ENCODE data around the gene UBN1. TPM values are rescaled to one million over a fixed set of nuclear protein-coding genes. Genes with fewer than 3 reads are reported as not detected.

Gene UBN1
- total RNA-seq, 2 donors from 2014 or later: 47.5 to 69.8 TPM

DNA sequence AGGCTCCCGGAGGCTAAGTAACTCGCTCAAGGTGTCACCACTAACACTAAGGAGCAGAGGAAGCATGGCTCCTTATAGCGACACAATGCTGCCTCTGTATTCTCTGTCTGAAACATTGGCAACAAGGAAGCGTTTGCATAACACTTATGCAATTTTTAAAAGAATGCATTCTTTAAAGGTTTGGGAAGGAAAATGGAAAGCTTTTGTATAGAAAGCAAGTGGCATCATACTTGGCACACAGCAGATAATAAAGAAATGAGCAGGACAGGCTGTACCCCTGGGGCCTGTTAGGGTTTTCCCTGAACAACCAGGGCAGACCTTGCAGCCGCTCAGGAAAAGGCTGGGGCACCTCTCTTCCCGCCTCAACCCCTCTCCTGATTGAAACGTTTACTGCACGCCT is 52.8 kb downstream of the UBN1 start:
- no peaks in the 10 kb centered on the region for H3K4me1 Mint-ChIP-seq
- no peaks in the 10 kb centered on the region for H3K9me3 ChIP-seq (ENCODE audit: control insufficient read depth, low read length, poor library complexity, severe bottlenecking)
- no peak overlapping the region for H3K27ac Mint-ChIP-seq
- ATAC-seq: no peak
- H3K27me3 Mint-ChIP-seq: peaks cover 35% of the 10 kb centered on the region
- H3K36me3 Mint-ChIP-seq (ENCODE audit: low read depth): peaks cover 6% of the 10 kb centered on the region
- no peak for DNase-seq
- H3K4me3 Mint-ChIP-seq: no peak overlapping the region

DNA sequence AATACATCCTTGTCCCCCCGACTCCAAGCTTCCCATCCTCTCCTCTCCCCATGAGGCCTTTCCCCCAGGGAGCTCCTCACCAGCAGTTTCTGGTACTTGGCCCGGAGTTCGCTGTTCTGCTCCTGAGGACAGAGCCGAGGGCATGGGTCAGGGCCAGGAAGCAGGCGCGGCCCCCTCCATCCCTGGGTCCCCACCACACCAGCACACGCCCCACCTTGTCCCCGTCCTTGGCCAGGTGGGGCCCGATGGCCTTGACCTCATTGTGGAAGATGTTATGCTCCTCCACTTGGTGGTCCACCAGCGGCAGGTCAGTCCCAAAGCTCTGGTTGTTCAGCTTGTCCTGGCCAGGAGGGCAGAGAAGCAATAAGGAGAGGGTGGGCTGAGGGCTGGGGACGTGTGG is 53.5 kb downstream of the UBN1 start:
- H3K27ac Mint-ChIP-seq: no peak overlapping the region
- H3K4me3 Mint-ChIP-seq: no peak overlapping the region
- no peaks in the 10 kb centered on the region for H3K9me3 ChIP-seq (ENCODE audit: control insufficient read depth, low read length, poor library complexity, severe bottlenecking)
- no peak for DNase-seq
- H3K27me3 Mint-ChIP-seq: peaks cover 42% of the 10 kb centered on the region
- no peaks in the 10 kb centered on the region for H3K4me1 Mint-ChIP-seq
- ATAC-seq: no peak
- H3K36me3 Mint-ChIP-seq (ENCODE audit: low read depth): peaks cover 6% of the 10 kb centered on the region

DNA sequence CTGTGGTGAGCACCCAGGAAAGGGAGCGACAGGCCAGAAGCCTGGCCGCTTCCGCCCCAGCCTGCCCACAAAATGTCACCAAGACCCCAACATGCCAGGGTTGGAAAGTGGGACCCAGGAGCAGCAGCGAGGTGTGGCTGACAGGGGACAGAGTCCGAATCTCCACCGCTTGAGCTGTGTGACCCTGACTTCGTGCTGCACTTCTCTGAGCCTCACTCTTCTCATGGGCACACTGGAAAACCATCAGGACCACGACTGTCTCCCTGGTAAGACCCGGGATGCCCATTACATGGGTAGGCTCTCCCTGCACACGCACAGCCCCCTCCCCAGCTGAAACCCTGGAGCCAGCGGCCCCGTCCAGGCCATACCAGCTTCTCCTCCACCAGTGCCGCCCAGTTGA is 54.8 kb downstream of the UBN1 start:
- H3K27ac Mint-ChIP-seq: no peak overlapping the region
- H3K4me3 Mint-ChIP-seq: no peak overlapping the region
- ATAC-seq (no peak), DNase-seq (no peak)
- no peaks in the 10 kb centered on the region for H3K4me1 Mint-ChIP-seq
- H3K36me3 Mint-ChIP-seq (ENCODE audit: low read depth): peaks cover 6% of the 10 kb centered on the region
- H3K9me3 ChIP-seq (ENCODE audit: control insufficient read depth, low read length, poor library complexity, severe bottlenecking): no peaks in the 10 kb centered on the region
- H3K27me3 Mint-ChIP-seq: peaks cover 37% of the 10 kb centered on the region

DNA sequence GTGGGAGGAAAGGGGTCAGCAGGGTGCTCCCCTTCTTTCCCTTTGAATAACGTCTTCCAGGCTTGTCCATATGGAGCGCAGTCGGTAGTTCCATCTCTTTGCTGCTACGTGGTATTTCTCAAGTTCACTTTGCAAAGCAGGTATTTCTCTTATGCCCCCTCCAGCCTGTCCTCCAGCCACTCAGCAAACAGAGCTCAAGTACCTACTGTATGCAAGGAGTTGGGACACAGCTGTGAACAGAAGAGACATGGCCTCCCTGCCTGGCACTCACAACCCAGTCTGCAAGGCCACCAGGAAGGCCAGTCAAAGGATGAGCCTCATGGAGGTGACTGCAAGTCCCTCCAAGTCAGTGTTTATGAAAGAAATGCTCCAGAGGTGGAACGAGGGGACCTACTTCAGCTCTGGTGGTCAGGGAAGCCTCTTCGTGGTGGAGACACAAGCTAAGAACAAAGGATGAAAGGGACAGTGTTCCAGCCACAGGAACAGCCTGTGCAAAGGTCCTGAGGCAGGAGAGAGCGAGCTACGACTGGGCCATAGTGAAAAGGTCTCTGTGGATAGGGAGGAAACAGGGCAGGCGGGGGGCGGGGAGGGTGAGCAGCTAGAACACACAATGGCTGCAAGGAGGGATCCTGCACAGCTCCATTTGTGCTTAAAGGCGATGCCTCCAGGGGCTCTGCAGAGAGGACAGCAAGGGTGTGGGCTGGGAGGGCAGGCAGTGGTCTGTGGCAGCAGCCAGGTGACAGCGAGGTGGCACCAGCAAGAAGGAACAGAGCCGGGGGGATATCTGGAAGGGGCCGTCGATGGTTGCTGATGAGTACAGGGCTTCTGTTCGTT is 57.0 kb downstream of the UBN1 start:
- H3K4me3 Mint-ChIP-seq: no peak overlapping the region
- H3K36me3 Mint-ChIP-seq (ENCODE audit: low read depth): peaks cover 4% of the 10 kb centered on the region
- H3K4me1 Mint-ChIP-seq: no peaks in the 10 kb centered on the region
- peaks cover 37% of the 10 kb centered on the region for H3K27me3 Mint-ChIP-seq
- DNase-seq: no peak
- H3K9me3 ChIP-seq (ENCODE audit: control insufficient read depth, low read length, poor library complexity, severe bottlenecking): no peaks in the 10 kb centered on the region
- H3K27ac Mint-ChIP-seq: no peak overlapping the region
- ATAC-seq: no peak

DNA sequence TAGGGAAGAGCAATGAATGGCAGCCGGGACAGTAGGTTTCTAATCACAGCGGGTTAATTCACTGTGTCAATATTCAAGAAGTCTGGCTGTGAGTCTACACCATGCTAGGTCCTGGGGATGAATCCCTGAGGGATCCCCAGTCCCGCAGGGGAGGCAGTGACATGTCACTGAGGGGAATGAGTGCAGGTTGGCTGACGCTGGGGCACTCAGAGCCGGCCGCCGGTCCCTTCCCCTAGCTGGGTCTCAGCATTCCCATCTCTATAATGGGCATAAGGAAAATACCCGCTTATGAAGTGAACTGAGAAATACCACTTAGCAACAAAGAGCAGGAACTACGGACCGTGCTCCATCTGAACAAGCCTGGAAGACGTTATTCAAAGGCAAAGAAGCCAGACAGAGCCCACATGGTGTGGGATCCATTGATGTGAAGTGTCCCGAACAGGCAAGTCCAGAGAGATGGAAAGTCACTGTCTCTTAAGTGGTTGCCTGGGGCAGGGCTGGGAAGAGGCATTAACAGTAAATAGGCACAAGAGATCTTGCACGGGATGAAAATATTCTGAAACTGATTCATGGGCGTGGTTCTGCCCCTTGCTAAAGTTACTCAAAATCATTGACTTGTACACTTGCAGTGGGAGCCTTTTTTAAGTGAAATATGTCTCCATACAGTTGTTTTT is 57.8 kb downstream of the UBN1 start:
- Mint-ChIP-seq H3K4me3 (no peak overlapping the region), H3K27ac (no peak overlapping the region), H3K36me3 (ENCODE audit: low read depth) (peaks cover 4% of the 10 kb centered on the region), H3K4me1 (no peaks in the 10 kb centered on the region), H3K27me3 (peaks cover 30% of the 10 kb centered on the region)
- ATAC-seq (no peak), DNase-seq (no peak)
- no peaks in the 10 kb centered on the region for H3K9me3 ChIP-seq (ENCODE audit: control insufficient read depth, low read length, poor library complexity, severe bottlenecking)

DNA sequence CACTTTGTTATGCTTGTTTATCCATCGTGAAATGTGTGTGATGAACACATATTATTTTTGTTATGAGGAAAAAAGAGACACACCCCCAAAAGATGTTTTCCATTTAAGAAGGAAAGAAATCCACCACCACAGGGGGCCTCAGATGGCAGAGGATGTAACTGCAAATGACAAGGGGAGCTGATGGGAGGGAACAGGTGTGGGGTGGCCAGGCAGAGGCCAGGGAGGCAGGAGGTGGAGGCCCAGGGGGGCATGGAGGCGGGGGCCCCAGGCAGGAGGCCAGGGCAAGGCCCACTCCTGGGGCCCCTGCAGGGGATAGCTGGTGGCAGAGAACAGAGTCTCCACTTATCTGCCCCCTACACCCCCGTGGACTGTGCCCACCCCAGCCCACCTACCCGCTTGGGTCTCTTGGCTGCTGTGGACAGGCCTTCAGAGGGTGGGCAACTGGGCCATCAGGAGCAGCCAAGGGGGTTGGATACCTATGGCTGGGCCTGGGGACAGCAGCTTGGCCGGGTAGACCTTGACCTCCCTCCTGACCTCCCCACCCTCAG is 61.6 kb downstream of the UBN1 start:
- Mint-ChIP-seq H3K27ac (no peak overlapping the region), H3K4me3 (no peak overlapping the region), H3K36me3 (ENCODE audit: low read depth) (peaks cover 4% of the 10 kb centered on the region), H3K4me1 (no peaks in the 10 kb centered on the region), H3K27me3 (peaks cover 22% of the 10 kb centered on the region)
- ATAC-seq (no peak), DNase-seq (no peak)
- no peaks in the 10 kb centered on the region for H3K9me3 ChIP-seq (ENCODE audit: control insufficient read depth, low read length, poor library complexity, severe bottlenecking)

DNA sequence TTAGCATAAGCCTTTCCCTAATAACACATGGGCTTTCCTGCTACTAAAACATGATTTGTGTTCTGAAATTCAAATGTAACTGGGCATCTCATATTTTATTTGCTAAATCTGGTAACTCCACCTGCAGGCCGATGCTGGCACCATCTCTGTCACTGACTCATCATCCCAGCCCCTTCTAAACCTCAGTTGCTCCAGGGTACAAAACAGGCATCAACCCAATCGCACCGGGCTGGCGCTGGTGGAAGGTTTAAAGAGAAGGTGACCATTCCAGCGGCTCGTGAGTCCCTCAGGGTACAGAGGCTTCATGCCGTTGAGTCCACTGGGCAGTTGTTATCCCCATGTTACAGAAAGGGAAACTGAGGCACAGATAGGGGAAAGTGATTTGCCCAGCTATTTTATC is 62.5 kb downstream of the UBN1 start:
- H3K4me1 Mint-ChIP-seq: no peaks in the 10 kb centered on the region
- ATAC-seq: no peak
- H3K9me3 ChIP-seq (ENCODE audit: control insufficient read depth, low read length, poor library complexity, severe bottlenecking): no peaks in the 10 kb centered on the region
- H3K36me3 Mint-ChIP-seq (ENCODE audit: low read depth): no peaks in the 10 kb centered on the region
- no peak overlapping the region for H3K4me3 Mint-ChIP-seq
- H3K27ac Mint-ChIP-seq: no peak overlapping the region
- DNase-seq: no peak
- peaks cover 14% of the 10 kb centered on the region for H3K27me3 Mint-ChIP-seq

DNA sequence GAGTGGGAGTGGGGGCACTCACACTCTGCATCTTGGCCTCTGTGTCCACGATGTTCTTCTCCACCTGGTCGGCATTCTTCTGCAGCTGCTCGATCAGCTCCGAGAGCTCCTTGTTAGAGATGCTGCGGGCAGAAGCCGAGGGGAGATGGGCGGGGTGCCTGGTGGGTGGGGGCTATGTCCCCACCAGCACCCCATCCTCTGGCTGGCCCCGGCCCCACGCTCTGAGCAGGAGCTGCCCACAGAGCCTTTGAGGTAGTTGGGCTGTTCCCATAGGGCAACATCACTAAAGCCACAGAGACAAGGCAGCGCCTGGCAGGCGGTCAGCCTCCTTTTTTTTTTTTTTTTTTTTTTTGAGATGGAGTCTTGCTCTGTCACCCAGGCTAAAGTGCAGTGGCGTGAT is 63.5 kb downstream of the UBN1 start:
- Mint-ChIP-seq H3K27me3 (peaks cover 6% of the 10 kb centered on the region), H3K36me3 (ENCODE audit: low read depth) (no peaks in the 10 kb centered on the region), H3K4me3 (no peak overlapping the region), H3K4me1 (no peaks in the 10 kb centered on the region), H3K27ac (no peak overlapping the region)
- DNase-seq (no peak), ATAC-seq (no peak)
- H3K9me3 ChIP-seq (ENCODE audit: control insufficient read depth, low read length, poor library complexity, severe bottlenecking): no peaks in the 10 kb centered on the region

DNA sequence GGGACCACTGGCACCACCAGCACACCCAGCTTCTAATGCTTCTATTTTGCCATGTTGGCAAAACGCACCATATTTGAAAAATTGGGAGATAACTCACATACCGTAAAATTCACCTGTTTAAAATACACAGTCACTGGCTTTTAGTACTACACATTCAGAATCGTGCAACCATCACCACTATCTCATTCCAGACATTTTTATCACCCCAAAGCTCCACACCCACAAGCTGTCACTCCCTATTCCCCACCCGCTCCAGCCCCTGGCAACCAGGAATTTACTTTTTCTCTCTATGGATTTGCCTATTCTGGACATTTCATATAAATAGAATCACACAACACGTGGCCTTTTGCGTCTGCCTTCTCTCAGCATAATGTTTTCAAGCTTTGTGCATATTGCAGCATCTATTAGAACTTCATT is 64.7 kb downstream of the UBN1 start:
- no peak for DNase-seq
- Mint-ChIP-seq H3K27me3 (peaks cover 6% of the 10 kb centered on the region), H3K4me1 (no peaks in the 10 kb centered on the region), H3K27ac (no peak overlapping the region), H3K36me3 (ENCODE audit: low read depth) (no peaks in the 10 kb centered on the region), H3K4me3 (no peak overlapping the region)
- ATAC-seq: no peak
- no peaks in the 10 kb centered on the region for H3K9me3 ChIP-seq (ENCODE audit: control insufficient read depth, low read length, poor library complexity, severe bottlenecking)

DNA sequence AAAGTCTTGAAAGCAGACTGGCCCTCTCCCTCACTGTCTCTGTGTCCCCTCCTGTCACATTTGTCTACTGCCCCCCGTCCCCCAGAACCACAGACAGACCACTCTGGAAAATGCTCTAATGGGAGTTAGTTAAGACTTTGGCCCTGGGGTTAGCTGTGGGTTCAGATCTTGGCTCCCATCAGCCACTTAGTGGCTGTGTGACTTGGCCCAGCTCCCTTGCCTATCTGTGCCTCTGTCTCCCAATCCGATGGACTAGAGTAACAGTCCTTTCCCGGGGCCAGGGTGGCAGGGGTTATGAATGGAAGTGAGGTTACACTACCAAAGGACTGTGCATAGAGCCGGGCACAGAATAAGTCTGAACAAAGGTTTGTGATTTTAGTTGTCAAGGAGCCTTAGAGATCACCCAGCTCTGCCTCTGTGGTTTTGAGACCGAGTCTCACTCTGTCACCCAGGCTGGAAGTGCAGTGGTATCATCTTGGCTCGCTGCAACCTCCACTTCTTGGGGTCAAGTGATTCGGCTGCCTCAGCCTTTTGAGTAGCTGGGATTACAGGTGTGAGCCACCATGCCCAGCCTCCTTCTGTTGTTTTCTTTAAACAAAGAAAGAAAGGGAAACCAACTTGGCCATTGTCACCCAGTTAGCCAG is 66.0 kb downstream of the UBN1 start:
- no peak overlapping the region for H3K4me3 Mint-ChIP-seq
- ATAC-seq (no peak), DNase-seq (no peak)
- no peaks in the 10 kb centered on the region for H3K9me3 ChIP-seq (ENCODE audit: control insufficient read depth, low read length, poor library complexity, severe bottlenecking)
- peaks cover 6% of the 10 kb centered on the region for H3K27me3 Mint-ChIP-seq
- no peak overlapping the region for H3K27ac Mint-ChIP-seq
- H3K36me3 Mint-ChIP-seq (ENCODE audit: low read depth): no peaks in the 10 kb centered on the region
- no peaks in the 10 kb centered on the region for H3K4me1 Mint-ChIP-seq

DNA sequence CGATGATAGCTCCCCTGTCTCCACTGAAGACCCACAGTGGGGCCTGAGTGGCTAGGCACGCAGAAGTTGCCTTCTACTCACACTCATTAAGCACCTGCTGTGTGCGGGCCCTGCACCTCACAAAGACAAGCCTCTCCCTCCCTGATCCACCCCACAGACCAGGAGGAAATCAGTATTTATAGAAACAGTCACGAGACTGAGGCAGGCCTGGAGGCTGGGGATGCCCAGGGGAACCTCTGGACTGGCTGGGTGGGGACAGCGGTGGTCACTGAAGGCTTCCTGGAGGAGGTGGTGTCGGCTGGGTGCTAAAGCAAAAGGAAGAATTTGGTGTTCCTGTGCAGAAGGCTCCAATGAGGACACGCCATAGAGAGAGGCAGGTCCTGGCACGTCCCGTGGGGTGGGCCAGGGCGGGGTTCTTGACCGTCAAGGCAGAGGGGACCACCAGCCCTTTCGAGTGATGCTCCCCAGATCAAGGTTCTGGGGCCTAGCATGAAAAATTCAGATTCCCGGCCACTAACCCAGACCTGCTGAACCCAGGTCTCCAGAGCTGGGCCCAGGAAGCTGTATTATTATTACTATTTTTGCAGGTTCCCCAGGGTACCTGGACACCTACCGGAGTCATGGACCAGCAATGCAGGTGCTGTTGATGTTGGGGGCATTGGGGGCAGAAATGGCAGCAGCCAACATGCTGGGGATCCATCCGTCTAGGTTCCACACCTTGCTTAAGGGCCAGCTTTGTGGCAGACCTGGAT is 66.7 kb downstream of the UBN1 start:
- no peaks in the 10 kb centered on the region for H3K9me3 ChIP-seq (ENCODE audit: control insufficient read depth, low read length, poor library complexity, severe bottlenecking)
- Mint-ChIP-seq H3K4me3 (no peak overlapping the region), H3K27me3 (peaks cover 6% of the 10 kb centered on the region), H3K27ac (no peak overlapping the region), H3K36me3 (ENCODE audit: low read depth) (no peaks in the 10 kb centered on the region), H3K4me1 (no peaks in the 10 kb centered on the region)
- DNase-seq: no peak
- ATAC-seq: no peak

DNA sequence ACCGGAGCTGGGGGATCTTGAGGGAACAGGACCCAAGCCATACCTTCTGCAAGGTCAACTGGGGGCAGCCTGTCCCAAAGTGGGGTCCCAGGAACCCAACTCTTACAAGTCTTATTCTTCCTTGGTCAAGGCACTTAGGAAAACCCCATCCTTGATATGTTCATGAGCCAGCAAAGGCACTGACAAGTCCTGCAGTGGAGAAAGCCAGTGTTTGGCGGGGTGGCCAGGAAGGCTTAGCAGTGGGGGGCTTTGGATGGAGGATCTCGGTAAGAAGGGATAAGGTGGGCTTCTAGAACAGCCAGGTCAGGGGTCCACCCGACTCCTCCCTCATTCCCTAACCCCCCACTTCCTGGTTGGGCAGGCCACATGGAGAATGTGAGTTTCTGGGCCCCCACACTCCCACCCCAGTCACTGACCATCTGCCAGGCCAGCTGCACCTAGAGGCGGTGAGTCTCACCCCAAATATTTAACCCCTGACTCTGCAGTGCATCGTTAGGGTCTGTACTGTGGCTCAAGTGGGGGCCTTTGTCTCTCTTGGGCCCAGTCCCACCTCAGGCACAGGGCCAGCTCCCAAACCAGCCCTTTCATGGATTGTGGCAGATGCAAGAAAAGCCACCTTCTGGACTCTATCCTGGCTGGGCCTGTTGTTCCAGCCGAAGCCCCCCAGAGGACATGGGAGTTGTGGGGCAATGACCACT is 67.4 kb downstream of the UBN1 start:
- no peaks in the 10 kb centered on the region for H3K9me3 ChIP-seq (ENCODE audit: control insufficient read depth, low read length, poor library complexity, severe bottlenecking)
- no peaks in the 10 kb centered on the region for H3K4me1 Mint-ChIP-seq
- no peak for DNase-seq
- H3K36me3 Mint-ChIP-seq (ENCODE audit: low read depth): no peaks in the 10 kb centered on the region
- no peak overlapping the region for H3K27ac Mint-ChIP-seq
- H3K27me3 Mint-ChIP-seq: peaks cover 6% of the 10 kb centered on the region
- ATAC-seq: no peak
- no peak overlapping the region for H3K4me3 Mint-ChIP-seq

Measured in T-helper 17 cell (primary cell).